ENCODE measurements around the gene MYO3B.

DNA sequence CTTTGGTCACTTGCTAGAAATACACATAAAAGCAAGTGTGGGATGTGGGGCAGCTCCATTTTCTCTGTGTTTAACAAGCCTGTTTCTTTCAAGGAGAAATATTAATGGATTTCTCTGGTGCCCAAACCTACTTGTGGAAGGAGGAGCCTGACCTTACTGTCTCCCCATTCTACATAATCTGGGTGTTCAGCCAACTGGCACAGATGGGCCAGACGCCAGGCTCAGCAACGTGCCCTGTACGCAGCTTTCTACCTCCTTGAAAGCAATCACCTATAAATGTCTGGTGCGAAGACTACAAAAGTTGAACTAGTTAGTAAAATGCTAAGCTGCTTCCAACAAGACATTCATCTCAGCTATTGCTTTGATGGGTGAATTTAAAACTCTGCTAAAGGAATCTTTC lies 33.2 kb upstream of the MYO3B start:
- TF ChIP-seq, protein P1, sequence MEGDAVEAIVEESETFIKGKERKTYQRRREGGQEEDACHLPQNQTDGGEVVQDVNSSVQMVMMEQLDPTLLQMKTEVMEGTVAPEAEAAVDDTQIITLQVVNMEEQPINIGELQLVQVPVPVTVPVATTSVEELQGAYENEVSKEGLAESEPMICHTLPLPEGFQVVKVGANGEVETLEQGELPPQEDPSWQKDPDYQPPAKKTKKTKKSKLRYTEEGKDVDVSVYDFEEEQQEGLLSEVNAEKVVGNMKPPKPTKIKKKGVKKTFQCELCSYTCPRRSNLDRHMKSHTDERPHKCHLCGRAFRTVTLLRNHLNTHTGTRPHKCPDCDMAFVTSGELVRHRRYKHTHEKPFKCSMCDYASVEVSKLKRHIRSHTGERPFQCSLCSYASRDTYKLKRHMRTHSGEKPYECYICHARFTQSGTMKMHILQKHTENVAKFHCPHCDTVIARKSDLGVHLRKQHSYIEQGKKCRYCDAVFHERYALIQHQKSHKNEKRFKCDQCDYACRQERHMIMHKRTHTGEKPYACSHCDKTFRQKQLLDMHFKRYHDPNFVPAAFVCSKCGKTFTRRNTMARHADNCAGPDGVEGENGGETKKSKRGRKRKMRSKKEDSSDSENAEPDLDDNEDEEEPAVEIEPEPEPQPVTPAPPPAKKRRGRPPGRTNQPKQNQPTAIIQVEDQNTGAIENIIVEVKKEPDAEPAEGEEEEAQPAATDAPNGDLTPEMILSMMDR (IDR thresholded peaks at IDR 0.05) = no peak
- no peak for TF ChIP-seq POLR2A (IDR thresholded peaks at IDR 0.05)
